HG02884 (cell line): ENCODE results near the gene TNFSF15.

Experiments used
- ATAC-seq: cut with Tn5 transposase; IDR thresholded peaks from one replicate; pipeline ENCODE4 v1.9.1; 2021; ENCODE audit warnings: mild to moderate bottlenecking, moderate library complexity; ENCODE audit not compliant: unreplicated experiment

Gene TNFSF15

DNA sequence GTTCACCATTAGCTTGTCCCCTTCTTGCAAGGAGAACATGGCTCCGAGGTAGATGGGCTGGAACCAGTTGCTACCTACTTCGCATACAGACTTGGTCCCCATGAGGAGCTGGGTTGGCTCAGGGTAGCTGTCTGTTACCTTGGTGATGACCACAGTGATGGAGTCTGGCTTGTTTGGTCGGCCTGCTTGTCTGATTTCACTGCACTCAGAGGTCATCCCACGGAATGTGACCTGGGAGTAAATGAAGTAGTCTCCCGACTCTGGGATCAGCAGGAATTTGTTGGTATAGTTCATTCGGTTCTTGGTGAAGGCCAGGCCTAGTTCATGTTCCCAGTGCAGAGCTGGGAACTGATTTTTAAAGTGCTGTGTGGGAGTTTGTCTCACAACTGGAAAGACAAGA is 15.3 kb downstream of the TNFSF15 start:
- no peak for ATAC-seq

DNA sequence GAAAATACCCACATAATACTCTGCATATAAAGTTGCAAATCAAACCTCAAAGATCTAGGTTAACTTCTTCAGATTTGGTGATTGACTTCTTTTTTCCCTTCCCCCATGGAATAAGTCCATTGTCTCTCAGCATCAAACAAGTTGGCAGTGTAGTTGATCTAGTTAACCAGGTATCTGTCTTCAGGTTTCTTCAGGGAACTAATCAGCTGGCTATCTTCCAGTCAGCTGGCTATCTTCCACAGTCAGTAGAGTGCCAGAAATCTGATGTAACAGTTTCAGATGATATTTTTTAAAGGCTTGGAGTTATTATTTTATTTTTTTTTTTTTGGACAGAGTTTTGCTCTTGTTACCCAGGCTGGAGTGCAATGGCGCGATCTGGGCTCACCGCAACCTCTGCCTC is 16.8 kb downstream of the TNFSF15 start:
- no peak for ATAC-seq

GRCh38 chr9:114787781-114788498 is 17.9 kb downstream of the TNFSF15 start:
- ATAC-seq, result no peak

DNA sequence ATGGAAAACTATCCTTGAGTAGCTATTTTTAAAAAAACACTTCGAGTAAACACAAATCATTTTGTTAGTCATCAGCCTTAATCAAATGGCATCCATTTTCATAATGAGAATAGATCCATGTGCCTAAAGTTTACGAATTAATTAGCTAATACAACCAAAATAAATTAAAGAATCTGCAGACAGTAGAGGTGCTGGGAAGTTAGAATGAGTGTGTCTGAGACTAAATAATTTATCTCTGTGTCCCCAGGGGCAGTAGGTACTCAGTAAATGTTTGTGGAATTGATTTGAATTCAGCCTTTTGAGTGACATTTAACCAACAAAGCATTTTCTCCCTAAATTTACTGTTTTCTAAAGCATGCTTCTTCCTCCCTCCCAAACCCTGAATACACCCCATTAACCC is 18.6 kb downstream of the TNFSF15 start:
- ATAC-seq, result no peak

GRCh38 chr9:114785866-114786650 is 19.8 kb downstream of the TNFSF15 start:
- ATAC-seq, result no peak

DNA sequence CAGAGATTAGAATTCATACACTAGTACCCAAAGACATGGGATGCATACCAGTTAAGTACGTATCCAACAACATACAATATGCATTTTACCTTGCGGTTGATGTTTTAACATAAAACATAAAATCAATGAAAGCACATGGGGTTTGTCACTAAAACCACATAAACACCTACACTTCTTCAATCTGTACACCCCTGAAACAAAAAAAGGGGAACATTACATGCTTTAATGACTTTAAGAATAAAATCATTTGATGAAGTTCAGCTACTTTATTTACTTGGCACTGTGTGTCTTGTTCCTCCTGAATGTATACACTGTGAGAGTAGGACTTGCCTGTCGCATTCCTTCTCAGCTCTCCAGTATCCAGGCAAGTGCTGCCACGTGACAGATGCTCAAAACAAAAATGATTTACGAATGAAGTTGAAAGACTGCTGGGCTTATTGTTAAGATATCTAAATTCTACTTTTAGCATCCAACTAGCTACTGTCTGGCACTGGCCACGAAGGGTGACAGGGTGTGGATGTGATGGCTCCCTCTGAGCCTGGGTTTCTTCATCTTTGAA is 21.0 kb downstream of the TNFSF15 start:
- no peak for ATAC-seq

DNA sequence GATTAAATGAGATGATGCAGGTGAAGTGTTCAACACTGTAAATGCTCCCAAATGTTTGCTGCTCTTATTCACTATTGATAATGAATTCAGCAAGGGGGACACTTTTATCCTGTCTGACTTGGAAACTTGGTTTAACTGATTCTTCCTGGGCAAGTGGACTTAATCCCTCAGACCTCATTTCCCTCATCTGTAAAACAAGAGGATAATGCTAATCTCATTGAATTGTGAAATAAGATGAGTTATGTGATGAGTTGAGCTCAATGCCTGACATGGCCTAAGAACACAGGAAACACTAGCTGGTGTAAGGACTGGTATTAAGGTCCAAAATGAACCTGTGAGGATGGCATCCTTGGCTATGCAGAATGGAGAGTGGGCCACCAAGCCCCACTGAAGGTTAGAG is 23.3 kb downstream of the TNFSF15 start:
- no peak for ATAC-seq

DNA sequence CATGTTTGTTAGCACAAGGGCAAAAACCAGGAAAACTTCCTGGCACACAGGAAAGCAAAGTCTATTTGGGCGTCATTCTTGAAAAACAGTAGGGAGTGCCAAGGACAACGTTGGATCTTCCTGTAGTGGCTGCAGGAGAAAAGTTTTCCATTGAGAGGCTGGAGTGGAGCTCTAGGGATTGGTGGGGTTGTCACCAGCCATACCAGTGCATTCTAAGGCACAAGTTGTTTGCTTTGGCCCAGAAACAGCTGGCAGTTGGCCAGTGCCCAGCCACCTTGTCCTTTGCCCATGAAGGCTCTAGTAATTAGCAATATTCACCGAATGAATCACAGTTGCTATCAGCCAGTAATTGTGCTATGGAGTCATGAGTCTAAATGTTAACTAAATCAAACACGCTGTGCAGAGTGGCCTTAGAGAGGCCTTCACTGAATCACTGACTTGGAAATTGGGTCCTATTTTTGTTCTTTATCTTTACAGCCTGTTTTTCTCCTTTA is 26.4 kb downstream of the TNFSF15 start:
- no peak for ATAC-seq

GRCh38 chr9:114777821-114778609 is 27.8 kb downstream of the TNFSF15 start:
- ATAC-seq, result no peak

DNA sequence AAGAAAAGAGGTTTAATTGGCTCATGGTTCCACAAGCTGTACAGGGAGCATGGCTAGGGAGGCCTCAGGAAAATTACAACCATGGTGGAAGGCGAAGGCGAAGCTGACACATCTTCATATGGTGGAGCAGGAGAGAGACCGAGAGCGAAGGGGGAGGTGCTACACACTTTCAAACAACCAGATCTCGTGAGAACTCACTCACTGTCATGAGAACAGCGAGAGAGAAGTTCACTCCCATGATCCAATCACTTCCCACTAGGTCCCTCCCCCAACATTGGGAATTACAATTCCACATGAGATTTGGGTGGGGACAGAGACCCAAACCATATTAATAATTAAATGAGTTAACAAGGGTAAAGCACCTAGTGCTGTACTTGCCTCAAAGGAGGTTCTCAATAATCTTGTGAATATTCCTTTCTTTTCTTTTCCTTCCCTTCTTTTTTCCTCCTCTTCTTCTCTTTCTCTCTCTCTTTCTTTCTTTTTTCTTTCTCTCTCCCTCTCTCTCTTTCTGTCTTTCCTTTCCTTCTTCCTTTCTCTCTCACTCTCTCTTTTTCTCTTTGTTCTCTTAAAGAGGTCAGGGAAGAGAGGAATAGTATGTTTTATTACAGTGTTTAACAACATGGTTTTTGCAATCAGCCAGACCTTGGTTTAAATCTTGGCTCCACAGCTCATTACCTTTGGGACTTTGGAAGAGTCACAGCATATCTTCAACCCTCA is 29.0 kb downstream of the TNFSF15 start:
- no peak for ATAC-seq

- no peak for ATAC-seq
Observed at GRCh38 chr9:114775981-114776380, 29.9 kb downstream of the TNFSF15 start.

DNA sequence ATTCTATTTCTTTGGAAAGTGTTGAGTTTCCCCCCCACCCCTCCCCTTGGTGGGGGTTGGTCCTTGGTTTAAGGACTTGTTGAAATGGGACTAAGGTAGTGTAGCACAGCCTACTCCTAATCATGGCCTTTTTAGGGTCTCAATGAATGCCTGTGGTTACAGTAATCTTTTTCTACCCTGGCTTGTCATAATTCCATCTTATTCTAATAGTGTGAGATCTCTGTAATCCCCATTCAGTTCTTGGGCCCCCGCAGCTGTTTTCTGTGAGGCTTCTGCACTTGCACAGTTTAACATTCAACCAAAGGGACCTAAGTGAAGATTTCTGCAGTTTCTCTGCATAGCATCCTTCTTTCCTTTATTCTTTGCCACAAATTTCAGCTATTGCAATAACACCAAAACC is 30.7 kb downstream of the TNFSF15 start:
- ATAC-seq, result no peak

DNA sequence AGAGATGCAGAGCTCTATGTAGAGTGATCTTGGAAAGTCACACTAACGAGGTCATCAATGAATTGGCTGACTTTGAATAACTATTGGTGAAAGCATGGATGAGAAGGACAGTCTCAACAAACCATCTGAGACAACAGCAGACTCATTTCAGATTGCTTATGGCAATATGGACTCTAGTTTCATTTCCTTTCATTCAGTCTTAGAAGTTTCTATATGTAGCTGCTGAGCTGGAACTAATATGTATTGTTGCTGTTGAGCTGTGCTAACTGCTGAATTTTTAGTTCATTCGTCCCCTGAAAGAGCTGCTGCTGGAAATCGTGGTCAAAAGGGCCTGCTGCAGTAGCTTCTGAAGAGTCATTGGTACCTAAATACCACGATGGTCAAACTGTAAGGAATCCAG is 31.3 kb downstream of the TNFSF15 start:
- ATAC-seq, result no peak

DNA sequence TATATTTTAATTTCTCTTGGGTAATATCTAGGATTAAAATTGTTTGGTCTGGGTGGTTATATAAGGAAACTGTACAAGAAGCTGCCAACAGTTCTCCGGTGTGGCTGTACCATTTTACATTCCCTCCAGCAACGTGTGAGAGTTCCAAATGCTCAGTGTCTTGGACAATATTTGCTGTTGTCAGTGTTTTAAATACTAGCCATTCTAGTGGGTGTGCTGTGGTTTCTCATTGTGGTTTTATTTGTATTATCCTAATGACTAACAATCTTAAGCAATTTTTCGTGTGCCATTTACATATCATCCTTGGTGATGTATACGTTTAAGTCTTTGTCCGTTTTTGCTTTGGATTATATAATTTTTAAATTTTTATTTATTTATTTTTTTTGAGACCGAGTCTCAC is 34.0 kb downstream of the TNFSF15 start:
- no peak for ATAC-seq

DNA sequence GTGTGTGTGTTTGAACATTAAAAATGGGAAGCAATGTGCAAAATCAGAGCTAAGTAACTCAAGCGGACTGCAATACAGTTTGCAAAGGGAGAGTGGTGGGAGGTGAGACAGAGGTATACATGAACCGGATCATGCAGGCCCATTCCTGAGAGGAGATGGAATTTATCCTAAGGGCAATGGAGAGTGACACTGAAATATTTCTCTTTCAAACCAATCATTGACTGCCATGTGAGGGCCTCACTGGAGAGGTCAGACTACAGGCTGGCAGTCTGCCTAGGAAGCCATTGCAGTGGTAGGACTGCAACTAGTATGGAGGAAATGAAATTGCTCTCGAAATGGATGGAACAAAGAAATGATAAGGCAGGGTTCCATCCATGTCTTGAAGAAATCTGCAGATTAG is 34.8 kb downstream of the TNFSF15 start:
- ATAC-seq, result no peak

GRCh38 chr9:114769624-114770023 is 36.2 kb downstream of the TNFSF15 start:
- ATAC-seq, result no peak

GRCh38 chr9:114763220-114763619 is 42.6 kb downstream of the TNFSF15 start:
- no peak for ATAC-seq

- ATAC-seq, result no peak
Observed at GRCh38 chr9:114761523-114761922, 44.3 kb downstream of the TNFSF15 start.

DNA sequence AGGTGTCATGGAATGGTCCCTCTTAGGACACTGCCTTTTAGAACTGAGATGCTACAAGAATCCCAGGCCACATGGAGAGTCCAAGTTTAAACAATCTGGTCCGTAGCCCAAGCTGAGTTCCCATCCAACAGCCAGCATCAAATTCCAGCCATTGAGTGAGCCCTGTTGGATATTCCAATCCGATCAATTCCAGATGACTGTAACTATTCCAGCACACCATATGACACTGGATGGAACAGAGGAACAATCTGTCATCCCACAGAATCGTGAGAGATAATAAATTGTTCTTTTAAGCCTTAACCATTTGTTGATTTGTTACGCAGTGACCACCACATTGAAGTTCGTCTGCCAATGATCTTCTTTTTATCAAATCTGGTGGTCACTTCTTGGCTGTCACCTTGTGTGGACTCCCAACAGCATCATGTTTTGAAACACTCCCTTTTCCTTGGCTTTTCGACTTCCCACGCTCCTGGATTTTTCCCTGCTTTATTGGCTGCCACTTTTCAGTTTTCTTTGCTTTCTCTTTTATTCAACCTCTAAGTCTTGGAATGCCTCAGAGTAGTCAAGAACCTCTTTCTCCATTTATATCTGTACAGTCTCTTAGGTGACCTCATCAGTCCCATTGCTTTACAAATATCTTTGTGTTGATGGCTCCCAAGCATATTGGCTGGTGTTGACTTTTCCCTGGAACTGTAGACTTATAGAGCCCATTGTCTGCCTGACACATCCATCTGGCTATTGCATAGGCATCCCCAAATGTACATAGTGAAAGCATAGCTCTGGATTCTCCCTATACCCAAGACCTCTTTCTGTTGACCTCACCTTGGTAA is 46.1 kb downstream of the TNFSF15 start:
- no peak for ATAC-seq

GRCh38 chr9:114757984-114758383 is 47.9 kb downstream of the TNFSF15 start:
- ATAC-seq, result no peak
